ENCODE results near the gene OPCML.

GRCh38 chr11:133070791-133071190 lies 461.5 kb downstream of the OPCML start:
- no peak for TF ChIP-seq CTCF (optimal IDR thresholded peaks at IDR 0.05 in 1 of 3, IDR thresholded peaks at IDR 0.05 in 1 of 3, conservative IDR thresholded peaks at IDR 0.05 in 1 of 3; ENCODE audit: extremely low read depth in 1 of 3, insufficient read depth in 2 of 3, low read length in 3 of 3)
- TF ChIP-seq EZH2 (IDR thresholded peaks at IDR 0.05; ENCODE audit: low read length) = no peak

Data from keratinocyte (primary cell).